Endothelial cell of umbilical vein (primary cell): ENCODE results near the gene ADIPOQ.

Source experiments
- CTCF ChIP-seq, 2 donors: IDR thresholded peaks; 1 replicate in 1 of 2; 2 replicates in 1 of 2; pipeline ENCODE4 v1.5.1; 2011; ENCODE audit warnings: low read length in 2 of 2, mild to moderate bottlenecking in 2 of 2, moderate library complexity in 2 of 2, control low read depth in 1 of 2, inconsistent platforms in 1 of 2, low read depth in 1 of 2; ENCODE audit not compliant: insufficient read depth in 1 of 2; ENCODE audit errors: extremely low read depth in 1 of 2
- EZH2 ChIP-seq: IDR thresholded peaks from 2 replicates; pipeline ENCODE4 v1.6.1; 2012; ENCODE audit warnings: borderline replicate concordance, low read depth, mild to moderate bottlenecking, moderate library complexity, low read length, inconsistent platforms; ENCODE audit not compliant: severe bottlenecking
- FOS ChIP-seq: IDR thresholded peaks from 2 replicates; pipeline ENCODE4 v1.6.1; 2011; ENCODE audit warnings: mild to moderate bottlenecking, low read length, moderate library complexity, borderline replicate concordance; ENCODE audit not compliant: insufficient read depth
- JUN ChIP-seq: IDR thresholded peaks from 2 replicates; pipeline ENCODE4 v1.6.1; 2011; ENCODE audit warnings: borderline replicate concordance, low read depth; ENCODE audit not compliant: insufficient read length, insufficient read depth
- MAX ChIP-seq: IDR thresholded peaks from 2 replicates; pipeline ENCODE4 v1.6.1; 2011; ENCODE audit not compliant: insufficient read depth, insufficient read length
- MYC ChIP-seq: IDR thresholded peaks from one replicate; pipeline ENCODE4 v1.6.1; 2011; ENCODE audit warnings: mild to moderate bottlenecking, low read depth, low read length
- POLR2A ChIP-seq: IDR thresholded peaks from 2 replicates; pipeline ENCODE4 v1.6.1; 2012; ENCODE audit warnings: low read depth, mild to moderate bottlenecking, control low read depth, low read length
- POLR2AphosphoS5 ChIP-seq: IDR thresholded peaks from 2 replicates; pipeline ENCODE4 v1.6.1; 2012; ENCODE audit warnings: low read depth, mild to moderate bottlenecking, control low read depth, low read length, moderate library complexity; ENCODE audit not compliant: insufficient read depth

GRCh38 chr3:186886202-186886981, 43.9 kb downstream of the ADIPOQ start:
- TF ChIP-seq POLR2AphosphoS5 (no peak), CTCF (IDR thresholded peaks at IDR 0.05; ENCODE audit: extremely low read depth in 1 of 2, insufficient read depth in 1 of 2, low read depth in 1 of 2, low read length in 2 of 2) (no peak), MAX (no peak), JUN (no peak), POLR2A (no peak), MYC (no peak), EZH2 (no peak), FOS (no peak)
